ENCODE data around the gene GSK3B.

- TF ChIP-seq EZH2 (optimal IDR thresholded peaks at IDR 0.05; ENCODE audit: low read depth, low read length) (no peak), EZH2phosphoT487 (IDR thresholded peaks at IDR 0.05; ENCODE audit: low read length) (no peak)
Measured at GRCh38 chr3:120089089-120089488, 5.2 kb downstream of the GSK3B start.
